CD4-positive, CD25-positive, alpha-beta regulatory T cell (primary cell): ENCODE measurements around the gene RHOD. TPM values are rescaled to one million over a fixed set of nuclear protein-coding genes. Genes with fewer than 3 reads are reported as not detected.

Experiments used
- ATAC-seq, 2 donors: fragments of 150-1000 bp; cut with Tn5 transposase; one replicate each; pipeline ENCODE4 v1.10.0; 2021; ENCODE audit warnings: low read depth in 2 of 2, moderate number of reproducible peaks in 2 of 2, moderate library complexity in 1 of 2
- DNase-seq, 3 donors: peaks; one replicate each; pipeline versions ENCODE4 v3.0.0 to v3.0.0-alpha.2; 2012 to 2022; ENCODE audit warnings: mixed read lengths in 1 of 3
- H3K27ac ChIP-seq: one replicate; pipeline ENCODE4 v1.7.0; 2013; ENCODE audit warnings: mild to moderate bottlenecking, low read length; ENCODE audit not compliant: insufficient read depth, poor library complexity, severe bottlenecking
- H3K27me3 ChIP-seq: one replicate; pipeline ENCODE4 v1.7.0; 2013; ENCODE audit warnings: low read length; ENCODE audit not compliant: control insufficient read depth, insufficient read depth
- H3K36me3 ChIP-seq: one replicate; pipeline ENCODE4 v1.7.0; 2013; ENCODE audit warnings: mild to moderate bottlenecking, low read length, moderate library complexity; ENCODE audit not compliant: control insufficient read depth, insufficient read depth
- H3K4me1 ChIP-seq: 2 replicates; pipeline ENCODE4 v1.7.0; 2013; ENCODE audit warnings: mild to moderate bottlenecking, low read length; ENCODE audit not compliant: insufficient read depth, control insufficient read depth, poor library complexity, severe bottlenecking
- H3K4me3 ChIP-seq: one replicate; pipeline ENCODE4 v1.7.0; 2013; ENCODE audit warnings: low read depth, mild to moderate bottlenecking, low read length, moderate library complexity
- H3K9me3 ChIP-seq, 2 experiments: 1 replicate in 1 of 2; 2 replicates in 1 of 2; pipeline ENCODE4 v1.7.0; 2013; ENCODE audit warnings: low read length in 2 of 2, mild to moderate bottlenecking in 1 of 2, moderate library complexity in 1 of 2; ENCODE audit not compliant: control insufficient read depth in 2 of 2
- H3K27ac Mint-ChIP-seq, 3 donors: one replicate each; pipeline ENCODE4 v1.8.0; 2020 to 2022; ENCODE audit warnings: mild to moderate bottlenecking in 3 of 3, mixed read lengths in 3 of 3, moderate library complexity in 2 of 3
- H3K27me3 Mint-ChIP-seq: one replicate; pipeline ENCODE4 v1.8.0; 2022; ENCODE audit warnings: mild to moderate bottlenecking, mixed read lengths
- H3K36me3 Mint-ChIP-seq: one replicate; pipeline ENCODE4 v1.8.0; 2020; ENCODE audit warnings: mixed read lengths
- H3K4me1 Mint-ChIP-seq, 4 donors: one replicate each; pipeline ENCODE4 v1.8.0; 2020 to 2022; ENCODE audit warnings: mixed read lengths in 4 of 4, mild to moderate bottlenecking in 1 of 4
- H3K4me3 Mint-ChIP-seq, 4 donors: one replicate each; pipeline ENCODE4 v1.8.0; 2020 to 2022; ENCODE audit warnings: mild to moderate bottlenecking in 4 of 4, mixed read lengths in 4 of 4, moderate library complexity in 3 of 4
- H3K9me3 Mint-ChIP-seq, 7 donors: one replicate each; pipeline ENCODE4 v1.8.0; 2020 to 2022; ENCODE audit warnings: mixed read lengths in 7 of 7, mild to moderate bottlenecking in 3 of 7, moderate library complexity in 2 of 7
- polyA plus RNA-seq, 4 donors: library from polyadenylated mRNA; unstranded; fragments of 300-500 nt; fragmentation: Illumina TruSeq; gene quantifications; one replicate each; pipeline ENCODE4 v1.2.3, GENCODE V29; 2021
- total RNA-seq: library from RNA; stranded (reverse); gene quantifications from one replicate; pipeline ENCODE4 v1.2.3, GENCODE V29; 2022

The RHOD gene
- total and polyA plus RNA-seq, 5 donors from 2014 or later = 0.63 to 0.78 (median 0.72) TPM; not detected in 2

- H3K36me3 ChIP-seq = no peaks in the 10 kb centered on the region
These were observed 27.2 kb downstream of the RHOD start for GRCh38 chr11:67083786-67084366.

GRCh38 chr11:67085617-67086016, 29.0 kb downstream of the RHOD start:
- Mint-ChIP-seq H3K9me3 (no peaks in the 10 kb centered on the region), H3K4me1 (peaks cover 0 to 14% (median 2%) of the 10 kb centered on the region in 4 donors)
- H3K9me3 ChIP-seq = no peaks in the 10 kb centered on the region

More at GRCh38 chr11:67083786-67084366, 27.2 kb downstream of the RHOD start:
- Histone ChIP-seq H3K9me3 (no peaks in the 10 kb centered on the region), H3K4me1 (peaks cover 11% of the 10 kb centered on the region), H3K27ac (no peak overlapping the region), H3K27me3 (no peaks in the 10 kb centered on the region), H3K4me3 (no peak overlapping the region)
- Mint-ChIP-seq H3K36me3 (no peaks in the 10 kb centered on the region), H3K9me3 (no peaks in the 10 kb centered on the region), H3K27me3 (peaks cover 10% of the 10 kb centered on the region), H3K4me1 (peaks cover 0 to 14% (median 2%) of the 10 kb centered on the region in 4 donors), H3K27ac (no peak overlapping the region), H3K4me3 (no peak overlapping the region)
- ATAC-seq = no peak
- DNase-seq = no peak

GRCh38 chr11:67090717-67091116, 34.1 kb downstream of the RHOD start:
- Histone ChIP-seq H3K36me3 (no peaks in the 10 kb centered on the region), H3K9me3 (no peaks in the 10 kb centered on the region), H3K4me1 (no peaks in the 10 kb centered on the region), H3K27me3 (no peaks in the 10 kb centered on the region), H3K4me3 (no peak overlapping the region), H3K27ac (no peak overlapping the region)
- DNase-seq = no peak
- Mint-ChIP-seq H3K9me3 (no peaks in the 10 kb centered on the region), H3K27me3 (no peaks in the 10 kb centered on the region), H3K27ac (peak overlapping the region in 1 of 3 donors; percentile 66), H3K36me3 (no peaks in the 10 kb centered on the region), H3K4me1 (no peaks in the 10 kb centered on the region), H3K4me3 (no peak overlapping the region)
- no peak for ATAC-seq

More at GRCh38 chr11:67085617-67086016, 29.0 kb downstream of the RHOD start:
- H3K36me3 Mint-ChIP-seq = no peaks in the 10 kb centered on the region
- no peaks in the 10 kb centered on the region for H3K36me3 ChIP-seq
- DNase-seq (no peak), ATAC-seq (no peak)
- no peak overlapping the region for H3K4me3 Mint-ChIP-seq
- peaks cover 10% of the 10 kb centered on the region for H3K27me3 Mint-ChIP-seq
- H3K4me1 ChIP-seq = peaks cover 11% of the 10 kb centered on the region
- H3K4me3 ChIP-seq = no peak overlapping the region
- no peak overlapping the region for H3K27ac Mint-ChIP-seq
- no peak overlapping the region for H3K27ac ChIP-seq
- no peaks in the 10 kb centered on the region for H3K27me3 ChIP-seq

- peaks cover 6% of the 10 kb centered on the region for H3K27me3 Mint-ChIP-seq
- H3K36me3 ChIP-seq = no peaks in the 10 kb centered on the region
- ATAC-seq = no peak
- H3K27ac Mint-ChIP-seq = no peak overlapping the region
- H3K9me3 ChIP-seq = no peaks in the 10 kb centered on the region
- H3K27ac ChIP-seq = no peak overlapping the region
- no peaks in the 10 kb centered on the region for H3K9me3 Mint-ChIP-seq
- no peaks in the 10 kb centered on the region for H3K27me3 ChIP-seq
- no peak for DNase-seq
- H3K4me3 ChIP-seq = no peak overlapping the region
- no peaks in the 10 kb centered on the region for H3K4me1 ChIP-seq
- peaks cover 0 to 5% (median 3%) of the 10 kb centered on the region in 4 donors for H3K4me1 Mint-ChIP-seq
- H3K36me3 Mint-ChIP-seq = no peaks in the 10 kb centered on the region
- no peak overlapping the region for H3K4me3 Mint-ChIP-seq
These were observed 38.5 kb downstream of the RHOD start for GRCh38 chr11:67095214-67095507.

- H3K36me3 Mint-ChIP-seq = peaks cover 4% of the 10 kb centered on the region
- no peaks in the 10 kb centered on the region for H3K36me3 ChIP-seq
- H3K9me3 Mint-ChIP-seq = no peaks in the 10 kb centered on the region
- H3K27ac Mint-ChIP-seq = peak overlapping the region; percentile 72 to 92 (median 92)
- no peaks in the 10 kb centered on the region for H3K4me1 ChIP-seq
- no peak for ATAC-seq
- H3K9me3 ChIP-seq = no peaks in the 10 kb centered on the region
- no peak for DNase-seq
- H3K27ac ChIP-seq = no peak overlapping the region
- H3K27me3 ChIP-seq = no peaks in the 10 kb centered on the region
- H3K4me3 Mint-ChIP-seq = no peak overlapping the region
- H3K4me3 ChIP-seq = no peak overlapping the region
- H3K27me3 Mint-ChIP-seq = peaks cover 6% of the 10 kb centered on the region
- peaks cover 0 to 21% (median 7%) of the 10 kb centered on the region in 4 donors for H3K4me1 Mint-ChIP-seq
These were observed 42.3 kb downstream of the RHOD start for GRCh38 chr11:67098799-67099429.

GRCh38 chr11:67099831-67100324, 43.2 kb downstream of the RHOD start:
- Mint-ChIP-seq H3K36me3 (peaks cover 4% of the 10 kb centered on the region), H3K27me3 (peaks cover 6% of the 10 kb centered on the region), H3K4me3 (no peak overlapping the region), H3K4me1 (peaks cover 0 to 30% (median 8%) of the 10 kb centered on the region in 4 donors), H3K9me3 (no peaks in the 10 kb centered on the region), H3K27ac (peak overlapping the region; percentile 84 to 92 (median 89))
- ATAC-seq = peak in 1 of 2 donors; percentile 17
- Histone ChIP-seq H3K36me3 (no peaks in the 10 kb centered on the region), H3K4me3 (no peak overlapping the region), H3K27me3 (no peaks in the 10 kb centered on the region), H3K4me1 (no peaks in the 10 kb centered on the region), H3K9me3 (no peaks in the 10 kb centered on the region), H3K27ac (no peak overlapping the region)
- DNase-seq = peak in 1 of 3 donors; percentile 16

GRCh38 chr11:67102664-67103063, 46.0 kb downstream of the RHOD start:
- H3K4me3 Mint-ChIP-seq = peak overlapping the region in 1 of 4 donors; percentile 50
- H3K4me1 ChIP-seq = no peaks in the 10 kb centered on the region
- H3K27me3 Mint-ChIP-seq = peaks cover 6% of the 10 kb centered on the region
- peaks cover 4% of the 10 kb centered on the region for H3K36me3 Mint-ChIP-seq
- H3K27ac ChIP-seq = no peak overlapping the region
- no peaks in the 10 kb centered on the region for H3K36me3 ChIP-seq
- no peak for DNase-seq
- peaks cover 0 to 32% (median 8%) of the 10 kb centered on the region in 4 donors for H3K4me1 Mint-ChIP-seq
- no peaks in the 10 kb centered on the region for H3K27me3 ChIP-seq
- peak overlapping the region in 2 of 3 donors; percentile 82 to 86 for H3K27ac Mint-ChIP-seq
- no peak for ATAC-seq
- H3K9me3 Mint-ChIP-seq = no peaks in the 10 kb centered on the region
- no peak overlapping the region for H3K4me3 ChIP-seq
- no peaks in the 10 kb centered on the region for H3K9me3 ChIP-seq

GRCh38 chr11:67105964-67106363, 49.3 kb downstream of the RHOD start:
- H3K36me3 Mint-ChIP-seq = peaks cover 4% of the 10 kb centered on the region
- no peak for ATAC-seq
- Histone ChIP-seq H3K27ac (no peak overlapping the region), H3K9me3 (no peaks in the 10 kb centered on the region), H3K36me3 (no peaks in the 10 kb centered on the region), H3K27me3 (no peaks in the 10 kb centered on the region), H3K4me1 (no peaks in the 10 kb centered on the region), H3K4me3 (no peak overlapping the region)
- H3K9me3 Mint-ChIP-seq = peaks cover 0 to 1% (median 0%) of the 10 kb centered on the region in 7 donors
- peak overlapping the region in 2 of 3 donors; percentile 42 to 68 for H3K27ac Mint-ChIP-seq
- DNase-seq = no peak
- no peak overlapping the region for H3K4me3 Mint-ChIP-seq
- peaks cover 0 to 23% (median 3%) of the 10 kb centered on the region in 4 donors for H3K4me1 Mint-ChIP-seq
- H3K27me3 Mint-ChIP-seq = peaks cover under 1% of the 10 kb centered on the region
